Measurements from ENCODE around the gene P2RX7.
"Not testable (repeated sequence)": the region's sequence is repeated elsewhere in the genome, so short reads cannot be mapped to it uniquely, and the experiment has no call there.

Gene P2RX7

DNA sequence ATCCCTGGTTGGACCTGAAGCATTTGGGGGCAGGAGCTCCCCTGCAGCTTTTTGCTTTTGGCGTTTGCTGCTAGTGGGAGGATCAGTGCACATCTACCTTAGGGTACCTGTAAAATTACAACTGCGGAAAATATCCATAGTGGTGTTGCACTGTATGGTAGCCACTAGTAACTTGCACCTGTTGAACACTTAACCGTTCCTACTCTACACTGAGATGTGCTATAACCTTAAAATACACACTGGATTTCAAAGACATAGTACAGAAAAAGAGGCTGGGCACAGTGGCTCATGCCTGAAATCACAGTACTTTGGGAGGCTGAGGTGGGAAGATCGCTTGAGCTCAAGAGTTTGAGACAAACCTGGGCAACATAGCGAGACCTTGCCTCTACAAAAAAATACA, 80.2 kb downstream of the P2RX7 start:
- DNase-seq = no peak

- DNase-seq = no peak
Measured at GRCh38 chr12:121214166-121214777, 81.6 kb downstream of the P2RX7 start.

GRCh38 chr12:121214855-121215745, 82.4 kb downstream of the P2RX7 start:
- no peak for DNase-seq

DNA sequence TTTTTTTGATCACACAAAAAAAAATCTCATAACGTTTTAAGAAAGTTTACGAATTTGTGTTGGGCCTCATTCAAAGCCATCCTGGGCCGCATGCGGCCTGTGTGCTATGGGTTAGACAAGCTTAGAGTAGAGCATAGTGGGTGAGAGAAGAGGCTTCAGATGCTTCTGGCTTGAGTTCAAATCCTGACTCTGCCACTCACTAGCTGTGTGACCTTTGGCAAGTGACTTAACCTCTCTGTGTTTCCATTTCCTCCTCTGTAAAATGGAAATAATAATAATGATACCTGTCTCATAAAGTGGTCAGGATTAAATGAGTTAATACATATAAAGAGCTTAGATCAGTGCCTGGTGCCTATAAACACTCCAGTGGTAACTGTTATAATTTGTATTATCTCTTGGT, 83.4 kb downstream of the P2RX7 start:
- no peak for DNase-seq

GRCh38 chr12:121217063-121217462, 84.4 kb downstream of the P2RX7 start:
- no peak for DNase-seq

DNA sequence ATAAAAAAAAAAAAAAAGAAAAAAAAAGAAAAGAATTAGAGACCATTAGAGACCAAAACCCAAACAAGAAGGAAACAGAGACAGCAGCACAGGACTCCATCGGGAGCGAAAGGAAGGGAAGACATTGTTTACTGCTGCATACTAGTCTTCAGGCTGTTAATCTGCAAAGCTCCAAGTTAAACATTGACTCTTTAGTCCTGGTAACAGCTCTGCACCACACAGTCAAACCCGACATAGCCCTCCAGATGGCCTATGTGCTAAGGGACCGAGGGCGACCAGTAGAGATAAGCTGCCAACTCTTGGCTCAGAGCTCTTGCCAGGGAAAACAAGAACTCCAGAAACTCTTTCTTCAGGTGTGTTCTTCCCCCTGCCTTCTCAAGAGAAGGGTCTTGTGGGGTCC, 85.1 kb downstream of the P2RX7 start:
- DNase-seq = no peak

- DNase-seq = no peak
Measured at GRCh38 chr12:121218588-121219352, 86.1 kb downstream of the P2RX7 start.

DNA sequence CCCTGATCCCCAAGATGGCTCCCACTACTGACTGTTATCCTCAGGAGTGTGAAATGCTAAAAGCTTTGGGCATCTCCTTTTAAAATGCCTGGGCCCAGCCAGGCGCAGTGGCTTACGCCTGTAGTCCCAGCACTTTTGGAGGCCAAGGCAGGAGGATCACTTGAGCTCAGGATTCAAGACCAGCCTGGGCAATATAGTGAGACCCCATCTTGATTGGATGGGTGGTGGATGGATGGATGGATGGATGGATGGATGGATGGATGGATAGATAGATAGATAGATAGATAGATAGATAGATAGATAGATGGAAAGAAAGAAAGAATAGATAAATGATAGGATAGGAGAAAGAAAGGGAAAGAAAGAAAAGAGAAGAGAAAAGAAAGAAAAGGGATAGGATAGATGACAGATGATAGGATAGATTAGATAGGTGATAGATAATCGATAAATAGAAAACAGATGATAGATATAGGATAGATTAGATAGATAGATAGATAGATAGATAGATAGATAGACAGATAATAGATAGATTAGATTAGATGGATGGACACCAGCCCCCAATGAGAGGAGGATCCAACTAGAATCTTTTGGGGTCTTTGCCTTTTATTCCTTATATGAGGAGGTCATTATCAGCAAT, 86.8 kb downstream of the P2RX7 start:
- no peak for DNase-seq

DNA sequence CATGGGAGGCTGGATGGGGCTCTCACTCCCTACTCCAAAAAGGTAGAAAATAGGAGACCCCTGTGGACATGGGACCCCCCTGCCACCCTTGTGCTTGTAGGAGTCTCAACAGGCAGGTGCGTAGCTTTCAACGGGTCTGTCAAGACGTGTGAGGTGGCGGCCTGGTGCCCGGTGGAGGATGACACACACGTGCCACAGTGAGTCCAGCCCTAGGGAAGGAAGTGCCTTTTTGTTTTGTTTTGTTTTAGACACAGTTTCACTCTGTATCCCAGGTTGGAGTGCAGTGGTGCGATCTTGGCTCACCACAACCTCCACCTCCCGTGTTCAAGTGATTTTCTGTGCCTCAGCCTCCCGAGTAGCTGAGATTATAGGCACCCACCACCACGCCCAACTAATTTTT, 90.2 kb downstream of the P2RX7 start:
- no peak for DNase-seq

DNA sequence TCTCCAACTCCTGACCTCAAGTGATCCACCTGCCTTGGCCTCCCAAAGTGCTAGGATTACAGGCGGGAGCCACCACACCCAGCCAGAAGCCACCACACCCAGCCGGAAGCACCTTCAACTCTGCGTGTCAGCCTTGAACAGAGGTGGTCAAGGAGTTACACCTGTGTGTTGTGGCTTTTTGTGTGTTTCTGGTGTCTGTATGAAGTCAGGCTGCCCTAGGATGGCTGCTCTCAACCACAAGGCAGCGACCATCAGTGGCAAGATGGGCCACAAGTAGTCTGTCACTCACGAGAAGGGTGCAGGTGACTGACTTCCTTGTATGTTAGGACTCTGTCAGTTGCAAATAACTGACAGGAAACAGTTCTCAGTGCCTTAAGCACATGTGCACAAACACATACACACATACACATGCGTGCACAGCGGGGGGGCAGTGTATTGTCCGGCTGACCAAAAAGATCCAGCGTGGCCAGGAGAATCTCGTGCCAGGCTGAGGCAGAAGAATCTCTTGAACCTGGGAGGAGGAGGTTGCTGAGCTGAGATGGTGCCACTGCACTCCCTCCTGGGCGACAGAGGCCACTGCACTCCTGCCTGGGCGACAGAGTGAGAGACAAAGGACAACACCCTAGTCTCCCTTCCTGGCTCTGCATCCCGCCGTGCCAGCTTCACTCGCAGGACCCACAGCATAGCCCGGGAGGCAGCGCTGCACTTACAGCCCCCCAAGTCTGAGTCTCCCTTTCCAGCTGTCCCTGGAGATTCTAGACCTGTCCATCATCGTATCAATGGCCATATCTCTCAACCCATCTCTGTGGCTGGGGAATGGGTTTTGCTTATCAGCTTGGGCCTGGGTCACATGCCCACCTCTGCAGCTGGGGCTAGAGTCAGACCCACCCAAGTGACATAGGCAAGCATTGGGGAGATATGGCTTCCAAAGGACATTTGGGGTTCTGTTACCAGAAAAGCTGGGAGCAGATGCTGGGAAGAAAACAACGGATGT, 90.9 kb downstream of the P2RX7 start:
- no peak for DNase-seq

DNA sequence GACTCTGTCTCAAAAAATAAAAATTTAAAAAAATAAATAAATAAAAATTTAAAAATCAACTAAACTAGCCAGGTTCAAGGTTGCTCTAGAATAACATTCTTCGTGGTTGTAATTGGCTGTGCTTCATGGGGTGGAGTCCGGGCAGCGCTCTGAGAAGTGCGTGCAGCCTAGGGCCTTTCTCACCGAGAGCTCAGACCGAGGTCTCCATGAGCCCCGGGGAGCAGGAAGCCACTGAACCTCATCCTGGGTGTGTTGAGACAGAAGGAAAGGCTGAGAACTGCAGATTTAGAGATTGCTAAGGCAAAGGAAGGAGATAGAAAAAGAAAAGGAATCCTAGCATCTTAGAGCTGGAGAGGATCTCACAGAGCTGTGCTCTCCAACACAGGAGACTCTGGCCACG, 91.9 kb downstream of the P2RX7 start:
- DNase-seq = no peak

DNA sequence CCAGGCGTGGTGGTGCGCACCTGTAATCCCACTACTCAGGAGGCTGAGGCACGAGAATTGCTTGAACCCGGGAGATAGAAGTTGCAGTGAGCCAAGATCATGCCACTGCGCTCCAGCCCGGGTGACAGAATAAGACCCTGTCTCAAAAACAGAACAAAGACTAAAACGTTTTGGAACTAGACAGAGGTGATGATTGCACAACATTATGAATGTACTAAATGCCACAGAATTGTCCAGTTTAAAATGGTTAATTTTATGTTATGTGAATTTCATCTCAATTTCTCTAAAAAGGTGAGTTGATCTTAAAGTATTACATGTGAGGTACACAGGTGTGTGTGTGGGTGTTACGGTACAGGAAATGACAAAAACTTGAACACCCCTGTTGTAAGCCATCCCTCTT, 93.7 kb downstream of the P2RX7 start:
- no peak for DNase-seq

DNA sequence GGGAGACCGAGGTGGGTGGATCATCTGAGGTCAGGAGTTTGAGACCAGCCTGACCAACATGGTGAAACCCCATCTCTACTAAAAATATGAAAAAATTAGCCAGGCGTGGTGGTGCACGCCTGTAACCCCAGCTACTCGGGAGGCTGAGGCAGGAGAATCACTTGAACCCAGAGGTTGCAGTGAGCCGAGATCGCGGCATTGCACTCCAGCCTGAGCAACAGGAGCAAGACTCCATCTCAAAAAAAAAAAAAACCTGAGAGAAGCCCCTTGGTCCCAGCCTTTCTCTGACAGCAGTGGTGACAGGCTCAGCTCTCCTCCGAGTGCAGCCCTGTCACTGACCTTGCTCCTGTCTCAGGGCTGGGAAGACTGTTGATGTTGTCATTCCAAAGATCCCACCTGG, 94.2 kb downstream of the P2RX7 start:
- DNase-seq = not testable (repeated sequence)

DNA sequence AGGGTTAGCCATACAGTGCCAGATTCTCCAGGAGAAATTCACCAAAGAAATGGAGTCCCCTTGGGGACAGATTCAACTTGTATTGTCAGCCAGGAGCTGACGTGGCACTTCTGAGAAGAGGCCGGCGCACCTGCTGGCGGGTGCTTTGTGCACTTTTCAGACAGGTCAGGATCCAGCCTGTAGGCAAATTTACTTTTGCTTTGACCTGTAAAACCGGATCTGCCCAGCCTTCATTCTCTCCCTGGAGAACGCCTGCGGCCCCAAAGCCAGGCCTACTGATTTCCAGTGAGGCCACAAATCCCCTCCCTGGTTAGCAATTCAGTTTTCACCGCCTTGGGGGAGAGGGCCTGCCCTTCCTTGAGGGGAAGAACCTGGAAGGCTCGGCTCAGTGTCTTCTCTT, 94.6 kb downstream of the P2RX7 start:
- peak; percentile 91 for DNase-seq

- DNase-seq = no peak
Measured at GRCh38 chr12:121228919-121229665, 96.4 kb downstream of the P2RX7 start.

- DNase-seq = not testable (repeated sequence)
Measured at GRCh38 chr12:121229826-121230537, 97.3 kb downstream of the P2RX7 start.

GRCh38 chr12:121230538-121230907, 97.8 kb downstream of the P2RX7 start:
- DNase-seq = no peak

DNA sequence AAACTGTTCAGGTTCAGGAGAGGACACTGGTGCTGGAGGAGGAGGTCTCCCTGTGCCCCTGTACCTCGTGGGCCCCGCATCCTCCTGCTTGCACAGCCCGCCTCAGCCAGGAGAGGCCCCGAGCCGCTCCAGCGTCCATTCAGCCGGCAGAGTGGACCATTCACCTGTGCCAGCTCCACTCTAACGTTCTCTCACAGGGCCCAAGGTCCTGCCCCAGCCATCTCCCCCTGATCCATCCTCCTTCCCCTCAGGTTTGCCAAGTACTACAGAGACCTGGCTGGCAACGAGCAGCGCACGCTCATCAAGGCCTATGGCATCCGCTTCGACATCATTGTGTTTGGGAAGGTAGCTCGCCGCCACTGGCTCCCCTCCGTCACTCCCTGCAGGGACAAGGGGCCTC, 99.5 kb downstream of the P2RX7 start:
- DNase-seq = no peak

DNA sequence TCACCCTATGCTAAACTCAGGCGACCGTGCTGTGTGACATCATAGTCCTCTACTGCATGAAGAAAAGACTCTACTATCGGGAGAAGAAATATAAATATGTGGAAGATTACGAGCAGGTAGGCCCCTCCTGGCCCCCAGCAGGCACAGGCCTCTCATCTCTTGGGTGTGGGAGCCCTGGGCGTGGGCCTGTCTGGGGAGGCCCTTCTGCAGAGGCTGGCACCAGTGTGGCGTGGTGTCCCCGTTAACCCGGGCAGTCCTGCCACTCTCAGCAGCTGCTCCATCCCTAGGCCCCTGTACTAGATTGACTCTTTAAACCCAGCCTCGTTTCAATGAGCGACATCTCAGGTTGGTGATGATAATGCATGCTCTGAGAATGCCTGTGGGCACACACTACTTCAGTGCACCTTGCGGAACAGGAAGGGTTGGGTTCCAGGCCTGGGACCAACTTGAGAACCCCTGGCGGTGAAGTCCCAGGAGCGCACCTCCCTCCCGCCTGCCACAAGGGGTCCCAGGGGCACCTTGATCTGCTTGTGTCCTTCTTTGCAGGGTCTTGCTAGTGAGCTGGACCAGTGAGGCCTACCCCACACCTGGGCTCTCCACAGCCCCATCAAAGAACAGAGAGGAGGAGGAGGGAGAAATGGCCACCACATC, 100.4 kb downstream of the P2RX7 start:
- no peak for DNase-seq

- DNase-seq = no peak
Measured at GRCh38 chr12:121233628-121234020, 100.9 kb downstream of the P2RX7 start.
